GM12801 (cell line): ENCODE data around the gene AGT.

Experiments used
- TF ChIP-seq, protein P1 (sequence below): IDR thresholded peaks from one replicate; pipeline ENCODE4 v1.5.1; 2011; ENCODE audit warnings: control low read depth; ENCODE audit not compliant: insufficient read length; ENCODE audit errors: extremely low read depth

AGT gene

GRCh38 chr1:230684998-230685397, 28.9 kb downstream of the AGT start:
- TF ChIP-seq, protein P1, sequence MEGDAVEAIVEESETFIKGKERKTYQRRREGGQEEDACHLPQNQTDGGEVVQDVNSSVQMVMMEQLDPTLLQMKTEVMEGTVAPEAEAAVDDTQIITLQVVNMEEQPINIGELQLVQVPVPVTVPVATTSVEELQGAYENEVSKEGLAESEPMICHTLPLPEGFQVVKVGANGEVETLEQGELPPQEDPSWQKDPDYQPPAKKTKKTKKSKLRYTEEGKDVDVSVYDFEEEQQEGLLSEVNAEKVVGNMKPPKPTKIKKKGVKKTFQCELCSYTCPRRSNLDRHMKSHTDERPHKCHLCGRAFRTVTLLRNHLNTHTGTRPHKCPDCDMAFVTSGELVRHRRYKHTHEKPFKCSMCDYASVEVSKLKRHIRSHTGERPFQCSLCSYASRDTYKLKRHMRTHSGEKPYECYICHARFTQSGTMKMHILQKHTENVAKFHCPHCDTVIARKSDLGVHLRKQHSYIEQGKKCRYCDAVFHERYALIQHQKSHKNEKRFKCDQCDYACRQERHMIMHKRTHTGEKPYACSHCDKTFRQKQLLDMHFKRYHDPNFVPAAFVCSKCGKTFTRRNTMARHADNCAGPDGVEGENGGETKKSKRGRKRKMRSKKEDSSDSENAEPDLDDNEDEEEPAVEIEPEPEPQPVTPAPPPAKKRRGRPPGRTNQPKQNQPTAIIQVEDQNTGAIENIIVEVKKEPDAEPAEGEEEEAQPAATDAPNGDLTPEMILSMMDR, result no peak

GRCh38 chr1:230684146-230684545, 29.8 kb downstream of the AGT start:
- TF ChIP-seq, protein P1, result no peak

GRCh38 chr1:230682882-230683610, 30.9 kb downstream of the AGT start:
- TF ChIP-seq, protein P1, result no peak

GRCh38 chr1:230682274-230682673, 31.6 kb downstream of the AGT start:
- TF ChIP-seq, protein P1, result no peak

GRCh38 chr1:230681599-230681998, 32.3 kb downstream of the AGT start:
- TF ChIP-seq, protein P1, result no peak

DNA sequence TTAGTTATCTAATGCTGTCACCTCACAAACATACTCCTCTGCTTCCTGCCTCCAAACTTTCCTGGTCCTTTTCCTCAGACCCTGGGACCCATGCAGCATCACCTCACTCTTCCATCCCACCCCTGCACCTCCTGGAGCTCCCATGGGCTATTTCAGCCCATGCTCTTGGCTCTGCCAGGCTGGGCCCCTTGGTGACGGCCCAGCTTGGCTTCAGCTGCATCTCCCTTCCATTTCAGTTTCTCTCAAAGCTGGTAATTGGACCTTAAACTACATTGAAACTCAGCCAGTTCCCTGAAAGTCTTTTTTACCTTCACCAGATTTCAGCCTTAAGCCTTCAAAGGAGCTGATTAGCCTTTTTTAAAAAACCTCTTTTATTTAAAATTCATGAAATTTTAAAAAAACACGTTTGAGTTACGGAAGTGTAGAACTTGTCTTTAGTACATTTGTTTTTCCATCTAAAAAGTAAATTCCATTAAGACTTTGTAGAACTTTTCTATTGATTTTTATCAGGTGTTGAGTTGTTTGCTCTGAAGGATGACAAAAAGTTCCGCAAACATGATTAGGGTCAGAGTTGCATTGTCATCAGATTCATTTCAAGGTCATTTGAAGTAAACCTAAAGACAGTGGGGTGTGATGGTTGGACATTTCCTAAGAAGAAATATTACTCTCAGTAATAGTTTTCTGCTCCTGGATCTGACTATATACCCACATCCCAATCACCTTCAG, 33.5 kb downstream of the AGT start:
- TF ChIP-seq, protein P1, result no peak

GRCh38 chr1:230679825-230680224, 34.1 kb downstream of the AGT start:
- TF ChIP-seq, protein P1, result no peak
